Measurements from ENCODE around the gene PITPNM3. TPM values are rescaled to one million over a fixed set of nuclear protein-coding genes. Genes with fewer than 3 reads are reported as not detected.
"Not testable (repeated sequence)": the region's sequence is repeated elsewhere in the genome, so short reads cannot be mapped to it uniquely, and the experiment has no call there.

PITPNM3 gene
- total RNA-seq, 1 donor from 2014 or later: 4.3 TPM

DNA sequence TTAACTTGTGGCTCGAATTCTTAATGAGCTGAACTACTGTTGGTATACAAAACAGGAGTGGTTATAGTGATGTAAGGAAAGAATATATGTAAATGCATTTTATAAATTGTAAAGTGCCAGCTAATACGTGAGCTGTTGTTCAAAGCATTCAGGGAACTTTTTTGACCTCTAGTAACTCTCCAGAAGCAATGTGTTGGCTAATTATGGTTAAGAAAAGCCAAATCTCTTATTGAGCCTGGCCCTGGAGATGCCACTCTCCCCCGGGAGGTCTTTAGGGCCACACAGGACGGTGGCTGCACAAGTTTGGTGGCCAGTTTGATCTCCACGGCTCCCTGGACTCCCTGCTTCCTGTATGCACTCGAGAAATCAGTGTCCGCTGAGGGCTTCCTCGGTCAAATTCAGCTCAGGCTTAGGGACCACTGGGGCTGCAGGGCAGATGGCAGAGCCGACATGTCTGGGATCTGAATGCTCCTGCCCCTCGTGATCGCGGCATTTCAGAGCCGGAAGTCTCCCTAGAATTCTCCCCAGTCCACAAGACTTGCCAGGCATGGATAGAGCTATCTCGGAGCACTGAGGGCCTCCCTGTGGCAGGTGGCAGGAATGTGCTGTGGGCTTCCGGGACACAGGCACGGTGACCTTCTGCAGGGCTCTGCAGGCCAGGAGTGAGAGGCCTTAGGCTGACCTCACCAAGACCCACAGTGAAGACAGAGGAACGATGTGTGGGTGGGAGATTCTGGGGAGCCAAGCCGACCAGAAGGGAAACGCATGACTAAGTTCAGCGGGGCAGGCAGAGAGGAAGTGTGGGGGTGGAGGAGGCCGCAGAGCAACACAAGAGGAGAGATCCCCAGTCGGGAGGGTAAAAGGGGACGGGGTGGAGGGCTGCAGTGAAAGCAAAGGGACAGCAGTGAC, 18.6 kb upstream of the PITPNM3 start:
- peaks cover 37% of the 10 kb centered on the region for H3K4me1 Mint-ChIP-seq (ENCODE audit: unreplicated experiment)
- H3K27me3 Mint-ChIP-seq: no peaks in the 10 kb centered on the region
- peak overlapping the region; percentile 8 for H3K27ac Mint-ChIP-seq
- peaks cover 29% of the 10 kb centered on the region for H3K36me3 Mint-ChIP-seq
- TF ChIP-seq, protein P1, sequence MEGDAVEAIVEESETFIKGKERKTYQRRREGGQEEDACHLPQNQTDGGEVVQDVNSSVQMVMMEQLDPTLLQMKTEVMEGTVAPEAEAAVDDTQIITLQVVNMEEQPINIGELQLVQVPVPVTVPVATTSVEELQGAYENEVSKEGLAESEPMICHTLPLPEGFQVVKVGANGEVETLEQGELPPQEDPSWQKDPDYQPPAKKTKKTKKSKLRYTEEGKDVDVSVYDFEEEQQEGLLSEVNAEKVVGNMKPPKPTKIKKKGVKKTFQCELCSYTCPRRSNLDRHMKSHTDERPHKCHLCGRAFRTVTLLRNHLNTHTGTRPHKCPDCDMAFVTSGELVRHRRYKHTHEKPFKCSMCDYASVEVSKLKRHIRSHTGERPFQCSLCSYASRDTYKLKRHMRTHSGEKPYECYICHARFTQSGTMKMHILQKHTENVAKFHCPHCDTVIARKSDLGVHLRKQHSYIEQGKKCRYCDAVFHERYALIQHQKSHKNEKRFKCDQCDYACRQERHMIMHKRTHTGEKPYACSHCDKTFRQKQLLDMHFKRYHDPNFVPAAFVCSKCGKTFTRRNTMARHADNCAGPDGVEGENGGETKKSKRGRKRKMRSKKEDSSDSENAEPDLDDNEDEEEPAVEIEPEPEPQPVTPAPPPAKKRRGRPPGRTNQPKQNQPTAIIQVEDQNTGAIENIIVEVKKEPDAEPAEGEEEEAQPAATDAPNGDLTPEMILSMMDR (conservative IDR thresholded peaks at IDR 0.05): no peak
- H3K9me3 Mint-ChIP-seq: no peaks in the 10 kb centered on the region
- DNase-seq (ENCODE audit: extremely low spot score, unreplicated experiment): peak; percentile 63
- H3K4me3 Mint-ChIP-seq: peak overlapping the region; percentile 45

DNA sequence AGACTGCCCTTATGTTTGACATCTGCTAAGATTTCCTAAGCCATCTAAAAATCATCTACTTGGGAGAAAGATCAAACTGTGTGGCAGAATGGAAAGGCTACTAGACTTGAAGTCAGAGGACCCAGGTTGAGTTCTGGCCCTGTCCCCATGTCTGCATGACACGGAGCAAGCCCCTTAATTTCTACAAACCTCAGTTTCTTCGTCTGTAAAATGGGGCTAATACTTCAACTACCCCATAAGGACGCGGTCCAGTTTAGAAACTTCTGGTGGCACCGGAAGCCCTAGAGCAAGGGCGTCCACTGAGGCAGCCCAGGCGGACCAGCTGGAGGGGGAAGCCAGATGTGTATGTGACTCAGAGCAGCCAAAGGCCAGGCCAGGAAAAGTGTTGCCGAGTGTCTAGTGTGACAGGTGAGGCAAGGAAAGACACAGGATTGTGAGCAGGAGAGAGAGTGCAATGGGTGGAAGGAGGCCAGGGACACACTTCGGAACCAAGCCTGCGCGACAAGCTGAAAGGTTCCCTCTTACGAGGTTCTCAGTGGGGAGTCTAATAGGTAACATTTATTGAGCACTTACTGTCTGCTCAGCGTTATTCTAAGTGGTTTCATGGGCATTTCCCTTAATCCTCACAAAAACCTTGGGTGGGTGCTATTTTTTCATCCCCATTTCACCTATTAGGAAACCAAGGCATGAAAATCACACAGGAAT, 17.8 kb upstream of the PITPNM3 start:
- no peaks in the 10 kb centered on the region for H3K9me3 Mint-ChIP-seq
- no peaks in the 10 kb centered on the region for H3K27me3 Mint-ChIP-seq
- TF ChIP-seq, protein P1 (conservative IDR thresholded peaks at IDR 0.05): no peak
- H3K4me3 Mint-ChIP-seq: no peak overlapping the region
- H3K27ac Mint-ChIP-seq: no peak overlapping the region
- peaks cover 26% of the 10 kb centered on the region for H3K36me3 Mint-ChIP-seq
- DNase-seq (ENCODE audit: extremely low spot score, unreplicated experiment): peak; percentile 40
- H3K4me1 Mint-ChIP-seq (ENCODE audit: unreplicated experiment): peaks cover 39% of the 10 kb centered on the region

DNA sequence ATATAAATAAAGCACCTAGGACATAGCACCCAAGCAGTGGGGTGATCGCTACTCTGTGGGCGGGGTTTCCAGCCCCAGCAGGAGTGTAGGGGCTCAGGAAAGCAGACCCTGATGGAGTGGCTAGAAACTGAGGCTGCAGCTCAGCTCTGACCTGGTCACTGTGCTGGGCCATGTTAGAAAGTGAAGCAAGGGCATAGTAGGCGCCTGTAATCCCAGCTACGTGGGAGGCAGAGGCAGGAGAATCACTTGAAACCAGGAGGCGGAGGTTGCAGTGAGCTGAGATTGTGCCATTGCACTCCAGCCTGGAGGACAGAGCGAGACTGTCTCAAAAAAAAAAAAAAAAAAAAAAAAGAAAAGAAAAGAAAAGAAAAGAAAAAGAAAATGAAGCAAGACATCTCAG, 17.1 kb upstream of the PITPNM3 start:
- not testable (repeated sequence) for H3K4me3 Mint-ChIP-seq, H3K9me3 Mint-ChIP-seq, H3K27ac Mint-ChIP-seq, H3K27me3 Mint-ChIP-seq
- peaks cover 20% of the 10 kb centered on the region for H3K36me3 Mint-ChIP-seq
- peaks cover 33% of the 10 kb centered on the region for H3K4me1 Mint-ChIP-seq (ENCODE audit: unreplicated experiment)
- DNase-seq (ENCODE audit: extremely low spot score, unreplicated experiment): peak; percentile 34

DNA sequence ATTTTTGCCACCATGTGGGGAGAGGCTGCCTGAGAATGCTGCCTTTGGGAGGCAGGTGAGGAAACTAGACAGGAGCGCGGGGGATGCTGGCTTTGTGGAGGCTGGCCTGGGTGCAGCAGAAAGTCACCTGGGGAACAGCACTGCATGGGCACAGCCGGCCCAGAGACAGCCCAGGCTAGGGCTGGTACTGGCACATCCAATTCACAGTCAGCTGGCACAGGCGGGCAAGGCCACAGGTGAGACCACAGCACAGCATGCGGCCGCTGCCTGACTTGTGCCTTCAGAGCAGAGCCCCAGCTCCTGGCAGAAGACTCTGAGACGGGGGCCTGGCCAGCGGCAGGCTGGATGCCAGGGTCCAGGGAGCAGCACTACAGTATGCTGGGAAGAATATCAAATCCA, 16.6 kb upstream of the PITPNM3 start:
- peak; percentile 62 for DNase-seq (ENCODE audit: extremely low spot score, unreplicated experiment)
- TF ChIP-seq, protein P1 (conservative IDR thresholded peaks at IDR 0.05): no peak
- peaks cover 17% of the 10 kb centered on the region for H3K36me3 Mint-ChIP-seq
- H3K9me3 Mint-ChIP-seq: no peaks in the 10 kb centered on the region
- no peaks in the 10 kb centered on the region for H3K27me3 Mint-ChIP-seq
- peaks cover 34% of the 10 kb centered on the region for H3K4me1 Mint-ChIP-seq (ENCODE audit: unreplicated experiment)
- peak overlapping the region; percentile 9 for H3K27ac Mint-ChIP-seq
- no peak overlapping the region for H3K4me3 Mint-ChIP-seq

DNA sequence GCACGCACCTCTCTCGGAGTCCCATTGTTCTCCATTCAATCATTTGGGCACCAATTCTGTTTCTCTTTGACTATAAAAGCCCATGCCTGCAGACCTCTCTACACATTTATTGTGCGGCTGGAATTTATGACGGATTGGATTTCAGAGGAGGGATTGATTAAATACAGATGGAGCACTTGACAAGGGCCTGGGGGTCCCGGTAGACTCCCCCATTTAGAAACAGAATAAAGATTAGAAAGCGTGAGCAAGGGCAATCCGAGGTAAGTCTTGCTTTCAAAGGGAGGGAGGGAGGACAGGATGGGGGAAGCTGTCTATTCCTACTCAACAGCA, 15.1 kb upstream of the PITPNM3 start:
- TF ChIP-seq, protein P1 (conservative IDR thresholded peaks at IDR 0.05): no peak
- Mint-ChIP-seq H3K36me3 (peaks cover 8% of the 10 kb centered on the region), H3K27ac (peak overlapping the region; percentile 43), H3K4me1 (ENCODE audit: unreplicated experiment) (peaks cover 39% of the 10 kb centered on the region), H3K9me3 (no peaks in the 10 kb centered on the region), H3K27me3 (no peaks in the 10 kb centered on the region), H3K4me3 (peak overlapping the region; percentile 5)
- no peak for DNase-seq (ENCODE audit: extremely low spot score, unreplicated experiment)
